ENCODE data around the gene PLXNA3.
A peak's percentile ranks its signal among the peaks of the same experiment; 100 is the strongest.

Gene PLXNA3

GRCh38 chrX:154458116-154458953 is at the start of gene PLXNA3:
Gene PLXNA3 (plus strand): TSS chrX:154458281. CDS start chrX:154460184, 1,903 bp downstream.
- DNase-seq, result peak; percentile 68

DNA sequence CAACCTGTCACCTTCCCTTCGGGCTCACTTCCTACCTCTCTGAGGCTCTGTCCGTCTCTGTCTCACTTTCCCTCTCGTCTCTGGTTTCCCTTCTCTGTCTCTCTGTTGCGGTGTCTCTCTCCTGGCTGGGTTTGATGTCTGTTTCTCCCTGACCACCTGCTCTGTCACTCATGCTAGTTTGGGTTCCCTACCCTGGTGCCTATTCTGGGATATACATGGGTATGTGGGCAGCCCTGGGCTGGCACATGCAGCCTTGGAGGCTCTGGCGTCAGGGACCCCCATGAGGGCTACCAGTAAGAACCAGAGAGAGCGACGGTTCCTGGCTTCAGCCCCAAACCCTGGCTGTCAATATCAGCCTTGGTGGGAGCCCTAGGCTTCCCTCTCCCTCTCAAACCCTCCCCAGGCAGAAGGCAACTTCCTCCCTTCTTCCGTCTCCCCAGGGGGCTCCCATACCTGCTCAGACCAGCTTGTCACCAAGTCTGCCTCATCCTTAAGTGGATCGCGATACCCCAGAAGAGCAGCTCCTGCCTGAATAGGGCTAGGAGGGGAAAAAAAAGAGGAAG is 49.3 kb upstream of the PLXNA3 start:
- DNase-seq, result no peak

DNA sequence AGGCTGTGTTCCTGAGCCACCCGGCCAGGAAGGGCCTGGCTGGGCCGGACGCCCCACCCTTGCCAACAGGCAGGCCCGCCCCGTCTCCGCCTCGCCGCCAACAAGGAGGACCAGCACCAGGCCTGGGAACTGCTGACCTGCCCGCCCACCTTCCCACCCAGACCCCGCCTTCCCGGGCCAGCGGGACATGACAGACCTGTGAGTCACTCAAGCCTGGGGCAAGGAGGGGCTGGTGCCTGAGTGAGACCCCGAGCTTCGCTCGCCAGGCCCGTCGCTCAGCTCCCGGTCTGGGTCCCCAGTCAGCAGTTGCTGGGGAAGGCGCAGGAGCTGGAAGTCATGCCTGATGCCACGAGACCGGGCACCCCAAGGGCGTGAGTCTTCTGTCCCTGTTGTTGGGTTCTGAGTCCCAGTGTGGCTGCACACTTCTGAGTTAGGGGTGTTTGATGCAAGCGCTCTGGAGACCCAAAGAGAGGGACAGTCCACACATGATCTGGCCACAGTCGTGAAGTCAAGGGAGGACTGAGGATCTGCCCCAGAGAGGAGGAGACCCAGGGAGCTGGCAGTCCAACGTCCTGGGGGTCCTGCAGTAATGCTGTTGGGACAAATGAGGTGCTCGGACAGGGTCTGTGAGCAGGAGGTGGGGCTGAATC is 48.7 kb upstream of the PLXNA3 start, which contains the start of gene DNASE1L1:
TSS of gene DNASE1L1 (minus strand) at position 33 of the 650 bp plus-strand sequence. CDS start 3,686 bp downstream, outside the sequence.
- no peak for DNase-seq

DNA sequence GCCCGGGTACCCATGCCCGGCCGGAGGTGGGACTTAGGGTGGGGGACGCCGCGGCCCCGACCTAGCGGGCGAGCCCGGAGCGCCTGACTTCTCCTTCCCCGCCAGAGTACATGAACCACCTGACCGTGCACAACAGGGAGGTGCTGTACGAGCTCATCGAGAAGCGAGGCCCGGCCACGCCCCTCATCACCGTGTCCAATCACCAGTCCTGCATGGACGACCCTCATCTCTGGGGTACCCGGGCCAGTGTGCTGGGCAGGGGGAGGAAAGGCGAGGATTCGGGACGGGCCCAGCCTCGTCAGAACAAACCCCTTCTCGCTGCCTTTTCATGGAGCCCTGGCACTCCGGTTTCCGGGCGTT is 46.1 kb upstream of the PLXNA3 start:
- peak; percentile 79 for DNase-seq

DNA sequence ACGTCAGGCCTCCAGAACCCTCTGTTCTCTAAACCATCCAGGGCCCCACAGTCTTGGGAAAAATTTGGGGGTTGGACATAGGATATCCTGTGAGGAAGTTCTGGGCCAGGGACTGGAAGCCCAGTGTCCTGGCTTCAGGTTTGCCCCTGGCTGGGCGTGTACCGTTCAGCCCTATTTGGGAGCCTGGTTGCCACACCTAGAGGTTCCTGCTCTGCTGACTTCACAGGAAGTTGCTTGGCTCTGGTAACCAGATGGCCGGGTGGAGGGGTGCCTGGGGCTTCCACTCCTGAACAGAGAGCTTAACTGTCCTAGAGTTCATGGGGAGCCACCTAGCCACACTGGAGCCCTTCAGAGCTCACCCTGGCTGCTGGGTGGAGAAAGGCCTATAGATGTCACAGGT is 45.6 kb upstream of the PLXNA3 start:
- DNase-seq, result peak; percentile 41

- no peak for DNase-seq
These were observed 44.9 kb upstream of the PLXNA3 start for GRCh38 chrX:154413142-154413541.

DNA sequence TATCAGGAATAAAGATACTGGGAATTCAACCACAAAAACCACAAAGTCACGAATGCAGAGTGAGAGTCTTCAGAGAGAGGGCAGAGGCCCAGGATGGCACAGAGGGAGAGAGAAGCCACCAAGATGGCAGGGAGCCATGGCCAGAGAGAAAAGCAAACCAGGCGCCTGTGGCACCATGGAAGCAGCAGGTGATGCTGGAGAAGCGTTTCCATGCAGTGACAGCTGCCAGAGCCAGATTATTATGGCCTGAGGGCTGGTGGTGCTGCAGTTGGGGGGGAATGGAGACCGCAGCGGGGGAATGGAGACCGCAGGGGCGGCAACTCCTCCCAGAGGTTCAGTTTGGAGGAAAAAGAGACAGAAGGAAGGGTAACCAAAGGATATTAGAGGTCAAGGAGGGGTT is 40.9 kb upstream of the PLXNA3 start:
- no peak for DNase-seq

GRCh38 chrX:154419189-154419588 is 38.9 kb upstream of the PLXNA3 start:
- no peak for DNase-seq

DNA sequence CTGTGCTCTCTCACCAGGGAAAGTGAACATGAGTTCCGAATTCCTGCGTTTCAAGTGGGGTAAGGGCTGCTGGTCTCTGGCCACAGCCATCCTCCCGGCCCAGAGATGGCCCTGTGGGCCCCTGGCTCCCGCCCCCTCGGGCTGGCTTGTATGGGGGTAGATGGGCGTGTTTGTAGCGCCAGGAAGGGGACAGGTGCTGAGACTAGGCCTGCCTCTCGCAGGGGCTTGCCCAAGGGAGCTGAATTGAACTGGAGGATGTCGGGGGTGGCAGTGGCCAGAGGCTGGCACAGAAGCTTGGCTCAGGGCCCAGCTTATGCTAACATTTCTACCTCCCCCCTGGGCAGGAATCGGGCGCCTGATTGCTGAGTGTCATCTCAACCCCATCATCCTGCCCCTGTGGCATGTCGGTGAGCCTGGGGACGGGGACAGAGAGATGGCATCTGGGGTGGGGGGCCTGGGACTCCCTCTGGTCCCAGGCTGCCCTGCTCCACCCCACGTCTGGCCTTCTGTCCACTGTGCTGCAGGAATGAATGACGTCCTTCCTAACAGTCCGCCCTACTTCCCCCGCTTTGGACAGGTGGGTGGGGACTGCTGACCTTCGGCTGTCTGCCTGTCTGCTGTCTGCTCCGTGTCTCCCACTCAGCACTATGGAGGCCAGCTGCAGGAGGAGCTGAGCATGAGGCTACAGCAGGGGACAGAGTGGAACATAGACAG is 38.2 kb upstream of the PLXNA3 start:
- no peak for DNase-seq

GRCh38 chrX:154420402-154420756 is 37.7 kb upstream of the PLXNA3 start:
- no peak for DNase-seq

DNA sequence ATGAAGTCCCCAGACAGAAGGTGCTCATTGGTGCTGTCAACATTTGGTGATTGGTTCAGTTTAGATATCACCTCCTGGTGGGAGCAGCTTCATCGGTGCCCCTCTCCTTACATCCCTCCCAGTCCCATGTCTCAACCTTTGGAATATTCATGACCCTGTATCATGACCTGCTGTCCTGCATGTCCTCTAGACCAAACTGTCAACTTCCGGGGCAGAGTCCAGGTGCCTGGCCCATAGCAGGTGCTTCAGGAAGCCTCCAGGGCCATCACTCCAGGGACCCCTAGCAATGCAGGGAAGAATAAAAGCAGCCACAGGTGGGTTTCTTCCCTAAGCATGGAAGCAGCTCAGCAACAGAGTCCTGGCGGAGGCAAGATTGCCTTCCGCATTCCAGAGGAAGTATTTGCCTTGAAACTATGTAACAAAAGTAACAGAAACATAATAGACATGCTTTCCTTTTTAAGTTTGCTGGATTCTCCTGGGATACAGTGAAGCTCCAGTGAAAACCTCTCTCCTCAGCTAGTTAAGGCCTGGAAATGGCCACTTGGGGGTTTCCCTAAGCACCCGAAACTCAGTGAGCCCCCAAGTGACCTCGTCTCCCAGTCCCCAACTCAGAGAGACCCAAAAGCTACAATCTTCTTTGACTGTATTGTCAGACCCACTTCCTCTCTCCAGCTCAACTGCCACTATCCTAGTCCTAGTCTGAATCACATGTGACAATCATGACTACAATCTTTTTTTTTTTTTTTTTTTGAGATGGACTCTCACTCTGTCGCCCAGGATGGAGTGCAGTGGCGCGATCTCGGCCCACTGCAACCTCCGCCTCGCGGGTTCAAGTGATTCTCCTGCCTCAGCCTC is 30.9 kb upstream of the PLXNA3 start:
- DNase-seq, result no peak

DNA sequence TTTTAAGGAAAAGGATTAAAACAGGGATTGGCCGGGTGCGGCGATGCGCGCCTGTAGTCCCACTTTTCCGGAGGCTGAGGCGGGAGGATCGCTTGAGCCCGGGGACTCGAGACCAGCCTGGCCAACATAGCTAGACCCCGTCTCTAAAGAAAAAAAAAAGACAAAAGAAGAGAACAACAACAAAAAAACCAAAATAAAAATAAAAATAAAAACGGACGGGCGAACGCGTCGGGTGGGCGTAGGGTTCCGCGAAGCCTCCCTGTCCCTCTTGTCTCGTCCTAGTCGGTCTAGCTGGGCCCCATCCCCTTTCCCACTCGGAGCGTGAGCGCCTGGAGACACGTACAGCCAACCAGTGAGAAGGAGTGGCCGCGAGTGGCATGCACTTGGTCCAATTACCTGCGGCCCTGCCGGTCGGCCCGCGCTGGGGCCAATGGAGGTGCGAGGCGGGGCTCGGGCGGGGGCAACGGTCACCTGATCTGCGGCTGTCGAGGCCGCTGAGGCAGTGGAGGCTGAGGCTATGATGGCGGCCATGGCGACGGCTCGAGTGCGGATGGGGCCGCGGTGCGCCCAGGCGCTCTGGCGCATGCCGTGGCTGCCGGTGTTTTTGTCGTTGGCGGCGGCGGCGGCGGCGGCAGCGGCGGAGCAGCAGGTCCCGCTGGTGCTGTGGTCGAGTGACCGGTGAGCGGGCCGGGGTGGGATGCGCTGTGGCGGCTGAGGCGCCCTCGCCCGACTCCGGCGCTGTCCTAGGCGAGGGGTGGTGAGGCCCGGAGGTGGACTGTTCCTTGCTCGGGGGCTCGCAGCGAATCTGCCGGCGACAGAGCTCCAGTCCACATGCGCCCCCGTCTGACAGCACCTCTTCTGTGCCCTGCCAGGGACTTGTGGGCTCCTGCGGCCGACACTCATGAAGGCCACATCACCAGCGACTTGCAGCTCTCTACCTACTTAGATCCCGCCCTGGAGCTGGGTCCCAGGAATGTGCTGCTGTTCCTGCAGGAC is 29.6 kb upstream of the PLXNA3 start, which contains the start of gene ATP6AP1:
TSS of gene ATP6AP1 (plus strand) at position 502 of the 996 bp plus-strand sequence. CDS start at position 518, 16 bp downstream.
- peak; percentile 88 for DNase-seq

- no peak for DNase-seq
These were observed 28.4 kb upstream of the PLXNA3 start for GRCh38 chrX:154429711-154430110.

DNA sequence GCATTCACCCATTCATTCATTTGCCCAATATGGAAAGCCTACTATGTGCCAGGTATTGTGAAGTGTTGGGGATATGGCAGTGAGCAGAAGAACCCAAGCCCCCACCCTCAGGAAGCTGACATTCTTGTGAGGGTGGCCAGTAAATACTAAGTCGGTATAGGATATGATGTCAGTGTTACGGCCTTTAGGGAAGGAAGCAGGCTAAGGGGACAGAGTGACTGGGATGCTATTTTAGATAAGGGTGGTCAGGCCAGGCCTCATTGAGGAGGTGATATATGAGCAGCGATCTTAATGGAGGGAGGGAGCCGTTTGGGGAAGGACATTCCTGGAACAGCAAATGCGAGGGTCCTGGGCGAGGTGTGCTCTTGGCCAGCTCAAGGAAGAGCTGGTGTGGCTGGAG is 27.6 kb upstream of the PLXNA3 start:
- no peak for DNase-seq

DNA sequence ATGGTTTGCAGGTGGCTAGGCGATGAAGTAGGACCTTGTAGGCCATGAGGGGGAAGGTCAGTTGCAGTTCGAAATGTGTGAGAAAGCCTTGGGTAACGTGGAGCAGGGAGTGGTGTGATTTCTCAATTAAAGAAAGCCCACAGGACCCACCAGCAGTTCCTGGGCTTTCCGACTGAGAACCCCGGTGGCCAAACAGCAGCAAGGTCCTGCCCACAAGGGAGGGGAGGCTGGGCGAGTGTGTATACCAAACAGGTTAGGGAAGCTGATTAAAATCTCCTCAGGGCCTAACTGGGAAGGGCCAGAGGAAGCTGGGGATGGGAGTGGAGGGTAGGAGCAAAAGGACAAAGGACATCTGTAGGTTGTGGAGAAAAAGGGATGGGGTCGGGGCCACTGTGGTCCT is 27.2 kb upstream of the PLXNA3 start:
- no peak for DNase-seq

DNA sequence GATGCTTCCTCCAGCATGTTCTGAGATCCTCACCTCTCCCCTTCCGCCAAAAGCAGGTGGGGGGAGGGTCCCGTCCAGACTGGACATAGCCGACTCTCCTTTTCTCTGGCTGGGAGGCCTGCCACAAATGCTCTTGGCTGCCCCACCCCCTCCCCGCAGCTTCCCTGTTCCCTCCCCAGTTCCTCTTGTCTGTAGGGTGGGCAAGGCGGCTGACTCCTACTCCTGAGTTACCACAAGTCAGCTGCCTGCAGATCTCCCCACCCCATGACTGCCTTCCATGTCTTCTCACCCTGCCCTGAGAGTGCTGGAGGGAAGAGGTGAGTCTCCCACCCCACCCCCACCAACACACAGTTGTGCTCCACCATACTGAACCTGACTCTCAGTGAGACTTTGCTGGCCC is 26.7 kb upstream of the PLXNA3 start:
- no peak for DNase-seq

DNA sequence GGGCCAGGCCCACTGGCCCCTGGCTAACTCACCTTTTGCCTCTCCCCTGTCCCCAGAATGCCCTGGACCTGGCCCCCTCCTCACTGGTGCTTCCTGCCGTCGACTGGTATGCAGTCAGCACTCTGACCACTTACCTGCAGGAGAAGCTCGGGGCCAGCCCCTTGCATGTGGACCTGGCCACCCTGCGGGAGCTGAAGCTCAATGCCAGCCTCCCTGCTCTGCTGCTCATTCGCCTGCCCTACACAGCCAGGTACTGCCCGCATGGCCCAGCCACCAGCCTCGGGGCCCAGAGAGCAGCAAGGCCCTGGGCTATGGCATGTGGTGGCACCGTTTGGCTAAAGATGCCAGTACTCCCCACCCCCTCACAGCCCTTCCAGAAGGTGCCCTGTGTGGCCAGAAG is 25.9 kb upstream of the PLXNA3 start:
- no peak for DNase-seq

- DNase-seq, result no peak
These were observed 24.5 kb upstream of the PLXNA3 start for GRCh38 chrX:154433605-154434004.

GRCh38 chrX:154434394-154435168 is 23.5 kb upstream of the PLXNA3 start:
- no peak for DNase-seq

DNA sequence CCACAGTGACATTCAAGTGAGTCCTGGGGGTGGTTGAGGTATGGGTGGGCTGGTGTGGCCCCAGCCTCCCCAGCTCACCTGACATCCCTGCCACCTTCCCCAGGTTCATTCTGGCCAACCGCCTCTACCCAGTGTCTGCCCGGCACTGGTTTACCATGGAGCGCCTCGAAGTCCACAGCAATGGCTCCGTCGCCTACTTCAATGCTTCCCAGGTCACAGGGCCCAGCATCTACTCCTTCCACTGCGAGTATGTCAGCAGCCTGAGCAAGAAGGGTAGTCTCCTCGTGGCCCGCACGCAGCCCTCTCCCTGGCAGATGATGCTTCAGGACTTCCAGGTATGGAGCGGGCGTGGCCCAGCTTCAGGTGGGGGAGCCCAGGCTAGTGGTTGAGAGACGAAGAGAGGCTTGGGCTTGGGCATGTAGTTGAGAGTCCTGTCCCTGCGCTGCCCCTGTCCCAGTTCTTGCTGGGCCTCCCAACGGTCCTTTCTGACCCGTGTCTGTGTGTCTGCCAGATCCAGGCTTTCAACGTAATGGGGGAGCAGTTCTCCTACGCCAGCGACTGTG is 22.8 kb upstream of the PLXNA3 start:
- no peak for DNase-seq
